ENCODE measurements around the gene BTAF1. TPM values are rescaled to one million over a fixed set of nuclear protein-coding genes. Genes with fewer than 3 reads are reported as not detected.

Gene BTAF1
- total RNA-seq, 4 donors from 2014 or later = 33.1 to 72.3 (median 65.1) TPM

DNA sequence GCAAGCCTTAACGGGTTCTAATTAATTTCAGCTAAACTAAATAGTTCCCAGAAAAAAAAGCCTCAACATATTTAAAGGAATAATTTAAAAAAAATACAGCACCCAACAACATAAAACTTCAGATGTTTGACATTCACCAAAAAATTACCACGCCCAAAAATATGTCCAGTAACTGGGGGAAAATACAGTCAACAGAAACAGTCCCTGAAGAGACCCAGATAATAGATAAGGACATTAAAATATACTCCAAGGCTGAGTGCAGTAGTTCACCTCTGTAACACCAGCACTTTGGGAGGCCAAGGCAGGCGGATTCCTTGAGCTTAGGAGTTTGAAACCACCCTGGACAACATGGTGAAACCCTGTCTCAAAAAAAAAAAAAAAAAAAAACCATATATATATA lies 78.0 kb downstream of the BTAF1 start:
- DNase-seq (ENCODE audit: low spot score) (no peak), ATAC-seq (ENCODE audit: low FRiP score) (no peak)
- TF ChIP-seq, protein P1, sequence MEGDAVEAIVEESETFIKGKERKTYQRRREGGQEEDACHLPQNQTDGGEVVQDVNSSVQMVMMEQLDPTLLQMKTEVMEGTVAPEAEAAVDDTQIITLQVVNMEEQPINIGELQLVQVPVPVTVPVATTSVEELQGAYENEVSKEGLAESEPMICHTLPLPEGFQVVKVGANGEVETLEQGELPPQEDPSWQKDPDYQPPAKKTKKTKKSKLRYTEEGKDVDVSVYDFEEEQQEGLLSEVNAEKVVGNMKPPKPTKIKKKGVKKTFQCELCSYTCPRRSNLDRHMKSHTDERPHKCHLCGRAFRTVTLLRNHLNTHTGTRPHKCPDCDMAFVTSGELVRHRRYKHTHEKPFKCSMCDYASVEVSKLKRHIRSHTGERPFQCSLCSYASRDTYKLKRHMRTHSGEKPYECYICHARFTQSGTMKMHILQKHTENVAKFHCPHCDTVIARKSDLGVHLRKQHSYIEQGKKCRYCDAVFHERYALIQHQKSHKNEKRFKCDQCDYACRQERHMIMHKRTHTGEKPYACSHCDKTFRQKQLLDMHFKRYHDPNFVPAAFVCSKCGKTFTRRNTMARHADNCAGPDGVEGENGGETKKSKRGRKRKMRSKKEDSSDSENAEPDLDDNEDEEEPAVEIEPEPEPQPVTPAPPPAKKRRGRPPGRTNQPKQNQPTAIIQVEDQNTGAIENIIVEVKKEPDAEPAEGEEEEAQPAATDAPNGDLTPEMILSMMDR (IDR thresholded peaks at IDR 0.05) = no peak

DNA sequence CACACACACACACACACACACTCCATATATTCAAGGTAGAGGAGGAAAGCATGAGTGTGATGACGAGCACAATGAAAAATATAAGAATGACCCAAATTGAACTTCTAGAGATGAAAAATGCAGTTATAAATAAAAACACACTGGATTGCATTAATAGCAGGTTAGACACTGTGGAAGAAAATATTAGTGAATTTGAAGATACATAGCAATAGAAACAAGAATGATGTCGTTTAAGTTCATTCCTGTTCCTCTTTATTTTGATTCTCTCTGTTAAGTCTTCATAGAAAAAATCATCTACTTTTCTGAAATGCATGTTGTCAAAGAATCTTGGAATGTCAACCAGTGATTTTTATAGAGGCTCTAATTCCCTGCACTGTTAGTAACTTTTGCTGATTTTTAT lies 78.4 kb downstream of the BTAF1 start:
- ATAC-seq (ENCODE audit: low FRiP score) (no peak), DNase-seq (ENCODE audit: low spot score) (no peak)
- TF ChIP-seq, protein P1 (IDR thresholded peaks at IDR 0.05) = no peak

DNA sequence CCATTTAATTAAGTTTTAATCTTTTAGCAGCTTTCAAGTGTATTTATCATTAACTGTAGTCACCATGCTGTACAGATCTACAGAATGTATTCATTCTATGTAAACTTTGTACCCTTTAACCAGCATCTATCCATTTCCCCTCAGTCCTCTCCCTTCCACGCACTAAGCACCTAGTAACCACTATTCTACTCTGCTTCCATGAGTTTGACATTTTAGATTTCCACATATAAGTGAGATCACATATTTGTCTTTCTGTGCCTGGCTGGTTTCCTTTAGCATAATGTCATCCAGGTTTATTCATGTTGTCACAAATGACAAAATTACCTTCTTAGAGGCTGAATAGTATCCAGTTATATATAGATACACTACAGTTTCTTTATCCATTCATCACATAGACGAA lies 79.7 kb downstream of the BTAF1 start:
- TF ChIP-seq, protein P1 (IDR thresholded peaks at IDR 0.05) = no peak
- ATAC-seq (ENCODE audit: low FRiP score) (no peak), DNase-seq (ENCODE audit: low spot score) (no peak)

DNA sequence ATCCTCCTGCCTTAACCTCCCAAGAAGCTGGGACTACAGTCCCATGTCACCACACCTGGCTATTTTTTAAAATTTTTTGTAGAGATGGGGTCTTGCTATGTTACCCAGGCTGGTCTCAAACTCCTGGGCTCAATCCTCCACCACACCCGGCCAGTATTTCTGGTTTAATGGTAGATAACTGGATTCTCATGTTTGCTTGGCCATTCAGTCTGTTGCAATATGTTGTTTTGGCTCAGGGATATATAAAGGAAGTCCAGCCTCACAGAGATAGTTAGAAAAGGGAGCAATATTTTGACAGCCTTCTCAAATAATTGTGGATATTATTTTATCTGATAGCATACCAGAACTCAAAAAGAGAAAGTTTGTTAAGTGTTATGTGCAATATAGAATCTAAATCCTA lies 82.4 kb downstream of the BTAF1 start:
- DNase-seq (ENCODE audit: low spot score) = no peak
- TF ChIP-seq, protein P1 (IDR thresholded peaks at IDR 0.05) = no peak
- ATAC-seq (ENCODE audit: low FRiP score) = no peak

DNA sequence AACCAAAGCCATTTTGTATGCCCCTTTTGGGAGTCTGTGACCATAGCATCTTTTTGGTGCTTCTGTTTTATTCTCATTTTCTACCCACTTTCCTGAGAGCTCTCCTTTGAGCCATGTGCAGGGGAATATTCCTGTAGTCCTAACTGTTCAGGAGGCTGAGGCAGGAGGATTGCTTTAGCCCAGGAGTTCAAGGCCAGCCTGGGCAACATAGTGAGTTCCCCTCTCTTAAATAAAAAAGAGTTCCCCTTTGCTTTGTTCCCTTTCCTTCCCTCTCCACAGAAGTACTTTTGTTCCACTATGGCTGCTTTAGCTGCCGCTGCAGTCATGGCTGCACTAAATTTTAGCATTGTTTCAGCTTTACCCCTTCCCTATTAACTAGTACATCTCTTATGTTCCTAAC lies 85.9 kb downstream of the BTAF1 start:
- no peak for DNase-seq (ENCODE audit: low spot score)
- TF ChIP-seq, protein P1 (IDR thresholded peaks at IDR 0.05) = no peak
- no peak for ATAC-seq (ENCODE audit: low FRiP score)

DNA sequence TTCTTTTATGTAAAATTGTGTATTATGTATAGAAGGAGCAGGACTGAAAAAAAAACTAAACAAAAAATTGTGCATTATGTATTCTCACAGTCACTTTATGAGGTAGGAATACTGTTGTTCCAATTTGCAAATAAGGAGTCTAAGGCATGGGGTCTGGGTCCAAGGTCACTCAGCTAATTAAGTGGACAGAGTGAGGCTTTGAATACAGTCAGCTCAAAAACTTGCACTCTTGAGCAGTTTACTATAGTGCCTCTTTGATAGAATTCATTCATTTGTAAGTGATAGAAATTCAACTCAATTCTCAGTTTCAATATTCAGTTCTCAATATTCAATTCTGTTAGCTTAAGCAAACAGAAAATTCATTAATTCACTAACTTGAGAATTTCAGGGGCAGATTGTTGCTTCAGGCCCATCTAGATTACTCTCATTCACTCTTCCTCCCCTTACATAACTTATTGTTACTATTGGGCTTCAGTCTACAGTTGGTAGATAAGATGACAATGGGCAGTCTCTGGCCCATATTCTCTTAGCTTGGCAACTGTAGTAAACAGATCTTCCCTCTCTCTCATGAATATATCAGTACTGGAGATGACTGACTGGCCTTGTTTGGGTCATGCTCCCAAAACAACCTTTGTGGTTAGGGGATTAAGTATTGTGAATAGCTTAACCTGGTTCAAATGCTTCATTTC lies 86.6 kb downstream of the BTAF1 start:
- TF ChIP-seq, protein P1 (IDR thresholded peaks at IDR 0.05) = no peak
- DNase-seq (ENCODE audit: low spot score) (no peak), ATAC-seq (ENCODE audit: low FRiP score) (no peak)

DNA sequence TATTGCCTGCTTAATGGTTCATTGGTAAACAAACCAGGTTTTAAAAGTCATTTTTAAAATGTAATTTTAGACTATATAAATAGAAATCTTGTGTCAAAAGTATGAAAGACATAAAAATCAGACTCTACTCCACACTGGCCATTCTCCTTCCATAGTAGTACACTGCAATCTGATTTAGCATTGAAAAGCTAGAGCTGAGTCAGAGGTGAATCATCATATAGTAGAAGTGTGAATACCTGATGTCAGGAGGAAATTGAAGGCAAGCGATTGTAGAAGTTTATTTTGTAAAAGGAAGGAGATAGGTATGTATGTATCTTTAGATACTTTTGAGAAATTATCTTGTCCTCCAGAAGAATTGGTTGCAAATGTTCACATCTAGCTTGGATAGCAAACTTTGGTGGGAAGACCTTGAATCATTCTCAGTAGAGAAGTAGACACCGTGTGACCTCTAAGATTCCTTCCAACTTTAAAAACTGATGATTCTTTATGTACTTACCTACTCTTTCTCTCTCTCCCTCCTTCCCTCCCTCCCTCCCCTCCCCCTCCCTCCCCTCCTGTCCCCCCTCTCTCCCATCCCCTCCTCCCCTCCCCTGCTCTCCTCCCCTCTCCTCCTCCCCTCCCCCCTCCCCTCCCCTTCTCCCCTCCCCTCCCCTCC lies 88.1 kb downstream of the BTAF1 start:
- ATAC-seq (ENCODE audit: low FRiP score) = no peak
- DNase-seq (ENCODE audit: low spot score) = no peak
- TF ChIP-seq, protein P1 (IDR thresholded peaks at IDR 0.05) = no peak
